Stimulated activated CD4-positive, alpha-beta T cell treated with anti-CD3 and anti-CD28 coated beads, Interleukin-2, amount 100 ng/mL, for 4 hours (primary cell): ENCODE results near the gene PHETA1.
"Not testable (repeated sequence)": the region's sequence is repeated elsewhere in the genome, so short reads cannot be mapped to it uniquely, and the experiment has no call there.

Source experiments
- DNase-seq: peaks from one replicate; pipeline ENCODE4 v3.0.0-alpha.2; 2020; ENCODE audit warnings: low read depth

Gene PHETA1

DNA sequence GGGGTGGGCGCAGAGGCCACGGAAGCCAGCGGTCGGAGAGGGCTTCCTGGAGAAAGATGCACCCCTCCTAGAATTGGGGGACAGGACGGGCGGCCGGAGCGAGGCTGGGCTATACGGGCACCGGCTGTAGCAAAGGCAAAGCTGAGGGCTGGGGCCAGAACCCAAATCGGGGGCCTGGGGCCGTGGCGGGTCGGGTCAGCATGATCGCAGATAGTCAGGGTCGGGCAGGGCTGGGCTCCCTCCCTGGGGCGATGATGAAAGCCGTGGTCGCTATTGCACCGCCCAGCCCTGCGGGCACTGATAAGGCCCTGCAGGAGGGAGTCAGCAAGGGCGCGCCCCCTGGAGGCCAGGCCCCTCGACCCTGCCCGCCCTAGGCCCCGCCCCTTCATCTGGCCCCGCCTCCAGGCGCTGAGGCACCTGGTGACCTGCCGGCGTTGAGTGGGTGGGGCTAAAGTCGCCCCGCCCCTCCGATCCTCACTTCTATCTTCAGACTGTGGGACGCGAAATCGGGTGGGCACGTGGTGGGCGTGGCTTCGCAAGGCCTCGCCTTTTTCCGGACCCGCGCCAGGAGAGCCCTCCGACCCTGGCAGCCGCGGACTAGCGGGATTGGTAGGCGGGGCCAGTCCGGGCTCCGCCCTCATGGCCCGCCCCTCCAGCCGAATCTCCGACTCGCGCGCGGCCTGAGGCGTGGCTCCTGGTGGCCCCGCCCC lies 36.4 kb upstream of the PHETA1 start:
- peak; percentile 99 for DNase-seq

- DNase-seq = peak; percentile 90
Observed at GRCh38 chr12:111404362-111405148, 35.7 kb upstream of the PHETA1 start.

- not testable (repeated sequence) for DNase-seq
Observed at GRCh38 chr12:111402490-111402824, 33.6 kb upstream of the PHETA1 start.

GRCh38 chr12:111401167-111401605 lies 32.3 kb upstream of the PHETA1 start:
- no peak for DNase-seq

DNA sequence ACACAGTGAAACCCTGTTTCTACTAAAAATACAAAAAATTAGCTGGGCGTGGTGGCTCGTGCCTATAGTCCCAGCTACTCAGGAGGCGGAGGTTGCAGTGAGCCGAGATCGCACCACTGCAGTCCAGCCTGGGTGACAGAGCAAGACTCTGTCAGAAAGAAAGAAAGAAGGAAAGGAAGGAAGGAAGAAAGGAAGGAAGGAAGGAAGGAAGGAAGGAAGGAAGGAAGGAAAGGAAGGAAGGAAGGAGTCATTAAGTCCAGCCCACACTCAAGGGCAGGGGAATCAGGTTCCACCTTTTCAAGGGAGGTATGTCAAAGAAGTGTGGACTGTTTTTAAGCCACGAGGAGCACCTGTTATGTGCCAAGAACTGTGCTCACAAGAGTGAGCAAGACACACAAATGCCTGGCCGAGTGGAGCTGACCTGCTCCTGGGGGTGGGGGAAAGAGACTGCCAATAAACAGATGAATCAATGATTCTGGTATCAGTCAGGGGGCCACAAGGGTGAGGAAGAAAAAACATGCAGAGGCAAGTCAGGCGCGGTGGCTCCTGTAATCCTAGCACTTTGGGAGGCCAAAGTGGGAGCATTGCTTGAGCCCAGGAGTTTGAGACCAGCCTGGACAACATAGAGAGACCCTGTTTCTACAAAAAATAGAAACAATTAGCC lies 31.0 kb upstream of the PHETA1 start:
- DNase-seq = not testable (repeated sequence)

DNA sequence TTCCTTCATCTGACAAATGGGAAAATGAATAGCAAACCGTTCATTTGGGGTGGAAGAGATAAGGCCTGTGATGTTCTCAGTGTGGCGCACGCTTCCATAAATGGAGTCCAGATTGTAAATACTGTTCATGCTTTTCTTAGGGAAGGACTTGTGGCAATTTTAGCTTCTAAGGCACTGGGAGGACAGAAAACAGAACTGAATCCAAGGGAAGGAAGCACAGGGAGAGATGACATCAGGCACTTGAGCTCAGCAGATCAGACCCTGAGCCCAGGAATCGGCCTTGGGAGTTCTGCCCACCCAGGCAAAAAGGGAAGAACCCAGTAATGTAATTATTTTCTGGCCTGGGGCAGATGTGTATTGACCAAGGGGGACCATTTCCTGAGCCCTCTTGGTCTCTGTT lies 29.6 kb upstream of the PHETA1 start:
- DNase-seq = no peak

DNA sequence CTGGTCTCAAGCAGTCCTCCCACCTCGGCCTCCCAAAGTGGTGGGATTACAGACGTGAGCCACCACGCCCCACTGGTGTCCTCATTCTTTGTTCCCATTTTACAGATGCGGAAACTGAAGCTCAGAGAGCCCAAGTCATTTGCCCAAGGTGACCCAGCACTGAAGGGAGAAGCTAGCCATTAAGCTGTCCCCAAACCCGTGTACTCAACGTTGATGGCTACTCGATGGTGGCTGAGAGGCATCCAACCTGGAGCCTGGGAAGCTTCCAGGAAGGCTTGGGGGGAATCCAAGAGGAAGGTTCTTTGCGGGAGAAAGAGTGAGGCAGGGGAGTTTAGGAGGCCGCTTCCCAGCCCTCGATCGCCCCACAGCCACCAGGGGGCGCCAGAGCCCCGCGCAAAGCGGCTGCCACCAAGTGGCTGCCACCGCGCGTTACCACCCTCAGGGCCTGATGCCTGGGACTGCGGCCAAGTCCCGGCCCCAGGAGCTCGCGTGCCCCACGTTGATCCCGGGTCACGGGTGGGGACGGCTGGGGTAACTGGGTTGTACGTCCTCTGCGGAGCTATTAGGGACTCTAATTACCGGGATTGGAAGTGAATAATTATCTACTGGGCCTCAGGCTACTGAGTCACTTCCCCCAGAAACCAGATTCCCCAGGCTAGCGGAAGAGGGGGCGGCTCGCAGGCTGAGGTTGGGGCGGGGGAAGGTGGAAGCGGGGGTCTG lies 28.0 kb upstream of the PHETA1 start:
- peak; percentile 76 for DNase-seq

DNA sequence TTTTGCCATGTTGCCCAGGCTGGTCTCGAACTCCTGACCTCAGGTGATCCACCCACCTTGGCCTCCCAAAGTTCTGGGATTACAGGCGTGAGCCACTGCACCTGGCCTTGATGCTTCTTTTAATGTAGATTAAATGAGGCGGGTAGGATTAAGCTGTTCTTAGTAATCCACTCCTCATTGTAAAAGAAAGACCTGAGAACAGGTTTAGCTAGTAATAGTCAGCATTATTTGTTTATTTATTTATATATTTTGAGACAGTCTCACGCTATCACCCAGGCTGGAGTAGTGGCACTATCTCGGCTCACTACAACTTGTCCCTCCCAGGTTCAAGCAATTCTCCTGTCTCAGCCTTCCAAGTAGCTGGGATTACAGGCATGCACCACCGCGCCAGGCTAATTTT lies 27.4 kb upstream of the PHETA1 start:
- not testable (repeated sequence) for DNase-seq

DNA sequence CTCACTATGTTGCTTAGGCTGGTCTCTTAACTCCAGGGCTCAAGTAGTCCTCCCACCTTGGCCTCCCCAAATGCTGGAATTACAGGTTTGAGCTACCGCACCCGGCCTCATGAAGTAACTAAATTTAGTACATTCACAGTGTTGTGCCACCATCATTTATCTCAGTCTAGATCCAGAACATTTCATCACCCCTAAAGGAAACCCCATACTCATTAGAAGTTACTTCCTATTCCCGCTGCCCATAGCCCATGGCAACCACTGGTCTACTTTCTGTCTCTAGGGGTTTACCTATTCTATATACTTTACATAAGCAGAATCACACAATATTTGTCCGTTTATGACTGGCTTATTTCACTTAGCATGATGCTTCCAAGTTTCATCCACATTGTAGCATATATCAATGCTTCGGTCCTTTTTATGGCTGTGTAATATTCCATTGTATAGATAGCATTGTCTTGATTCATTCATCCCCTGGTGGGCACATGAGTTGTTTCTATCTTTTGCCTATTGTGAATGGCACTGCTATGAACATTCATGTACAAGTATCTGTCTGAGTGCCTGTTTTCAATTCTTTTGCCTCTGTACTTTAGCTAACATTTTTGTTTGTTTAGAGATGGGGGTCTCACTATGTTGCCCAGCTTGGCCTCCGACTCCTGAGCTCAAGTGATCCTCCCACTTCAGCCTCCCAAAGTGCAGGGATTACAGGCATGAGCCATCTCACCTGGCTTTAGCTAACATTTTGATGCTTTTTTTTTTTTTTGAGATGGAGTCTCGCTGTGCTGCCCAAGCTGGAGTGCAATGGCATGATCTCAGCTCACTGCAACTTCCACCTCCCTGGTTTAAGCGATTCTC lies 26.7 kb upstream of the PHETA1 start:
- no peak for DNase-seq

DNA sequence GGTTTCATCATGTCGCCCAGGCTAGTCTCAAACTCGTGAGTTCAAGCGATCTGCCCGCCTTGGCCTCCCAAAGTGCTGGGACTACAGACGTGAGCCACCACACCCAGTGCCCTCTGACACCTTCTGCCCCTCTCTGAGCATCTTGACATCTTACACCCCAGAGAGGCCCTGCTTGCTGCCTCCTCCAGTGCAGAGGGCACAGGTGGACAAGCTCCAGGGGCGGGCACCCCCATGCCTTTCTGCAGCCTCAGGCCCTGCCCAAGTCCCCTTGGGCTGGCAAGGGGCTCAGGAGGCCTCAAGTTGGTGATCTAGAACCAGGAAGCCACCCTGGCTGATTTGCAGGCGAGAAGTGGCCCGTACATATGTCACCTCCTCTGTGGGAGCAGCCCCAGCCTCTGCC lies 25.6 kb upstream of the PHETA1 start:
- no peak for DNase-seq

- DNase-seq = no peak
Observed at GRCh38 chr12:111393700-111394300, 24.9 kb upstream of the PHETA1 start.

DNA sequence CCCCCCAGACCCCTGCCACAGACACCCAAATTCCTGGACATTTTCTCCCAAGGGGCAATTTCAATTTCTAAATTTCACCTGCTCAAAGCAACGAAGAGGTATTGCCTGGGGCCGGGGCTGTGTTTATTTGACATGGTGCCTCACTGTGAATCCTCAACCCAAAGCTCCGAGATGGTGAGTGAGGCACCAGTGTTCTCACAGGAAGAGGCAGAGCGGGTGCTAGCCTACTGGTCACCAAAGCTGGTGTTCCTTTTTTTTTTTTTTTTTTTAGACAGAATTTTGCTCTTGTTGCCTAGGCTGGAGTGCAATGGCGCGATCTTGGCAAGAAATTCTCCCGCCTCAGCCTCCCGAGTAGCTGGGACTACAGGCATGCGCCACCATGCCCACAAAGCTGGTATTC lies 22.0 kb upstream of the PHETA1 start:
- DNase-seq = no peak

GRCh38 chr12:111389635-111390034 lies 20.7 kb upstream of the PHETA1 start:
- no peak for DNase-seq

DNA sequence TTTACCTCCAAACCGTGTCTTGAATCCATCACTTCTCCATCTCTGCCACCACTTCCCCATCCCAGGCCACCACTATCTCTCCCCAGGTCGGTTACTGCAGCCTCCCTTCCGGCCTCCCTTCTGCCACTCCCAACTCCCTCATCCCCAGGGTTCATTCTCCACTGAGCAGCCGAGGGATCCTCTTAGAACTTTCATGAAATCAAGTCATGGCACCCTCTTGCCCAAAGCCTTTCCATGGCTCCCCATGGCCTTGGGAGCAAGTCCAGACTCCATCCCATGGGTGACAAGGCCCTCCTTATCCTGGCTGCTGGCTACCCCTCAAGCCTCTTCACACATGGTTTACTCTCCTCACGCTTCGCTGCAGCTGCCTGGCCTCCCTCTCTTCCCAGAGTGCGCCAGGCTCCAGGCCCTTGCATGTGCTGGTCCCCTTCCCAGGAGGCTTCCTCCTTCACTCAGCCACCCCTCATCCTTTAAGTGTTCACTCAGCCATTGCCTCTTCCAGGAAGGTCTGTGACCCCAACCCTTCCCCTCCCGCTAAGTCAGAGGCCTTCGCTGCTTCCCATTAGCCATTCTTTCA lies 18.9 kb upstream of the PHETA1 start:
- no peak for DNase-seq

DNA sequence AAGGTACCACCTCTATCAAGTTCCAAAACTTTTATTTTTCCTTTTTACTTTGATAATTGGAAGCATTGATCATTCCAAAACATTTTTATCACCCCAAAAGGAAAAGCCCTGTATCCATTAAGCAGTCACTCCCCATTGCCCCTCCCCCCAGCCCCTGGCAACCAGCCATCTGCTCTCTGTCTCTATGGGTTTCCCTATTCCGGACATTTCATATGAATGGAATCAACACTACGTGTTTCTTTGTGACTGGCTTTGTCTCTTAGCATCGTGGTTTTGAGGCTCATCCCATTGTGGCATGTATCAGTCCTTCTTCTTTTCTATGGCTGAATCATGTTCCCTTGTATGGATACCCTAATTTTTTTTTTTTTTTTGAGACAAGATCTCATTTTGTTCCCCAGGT lies 18.0 kb upstream of the PHETA1 start:
- DNase-seq = no peak

DNA sequence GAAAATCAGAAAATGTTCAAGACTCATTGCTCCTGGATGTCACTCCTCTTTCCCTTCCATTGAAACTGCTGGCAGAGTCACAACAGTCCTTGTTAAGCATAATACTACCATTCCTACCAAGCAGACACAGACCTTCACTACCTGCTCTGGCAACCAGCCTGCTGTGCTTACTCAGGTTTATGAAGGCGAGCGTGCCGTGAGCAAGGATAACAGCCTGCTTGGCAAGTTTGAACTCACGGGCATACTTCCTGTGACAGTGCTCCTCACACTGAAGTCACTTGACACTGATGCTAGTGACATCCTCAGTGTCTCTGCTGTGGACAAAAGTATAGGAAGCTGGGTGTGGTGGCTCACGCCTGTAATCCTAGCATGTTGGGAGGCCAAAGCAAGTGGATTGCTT lies 15.7 kb upstream of the PHETA1 start:
- DNase-seq = no peak

DNA sequence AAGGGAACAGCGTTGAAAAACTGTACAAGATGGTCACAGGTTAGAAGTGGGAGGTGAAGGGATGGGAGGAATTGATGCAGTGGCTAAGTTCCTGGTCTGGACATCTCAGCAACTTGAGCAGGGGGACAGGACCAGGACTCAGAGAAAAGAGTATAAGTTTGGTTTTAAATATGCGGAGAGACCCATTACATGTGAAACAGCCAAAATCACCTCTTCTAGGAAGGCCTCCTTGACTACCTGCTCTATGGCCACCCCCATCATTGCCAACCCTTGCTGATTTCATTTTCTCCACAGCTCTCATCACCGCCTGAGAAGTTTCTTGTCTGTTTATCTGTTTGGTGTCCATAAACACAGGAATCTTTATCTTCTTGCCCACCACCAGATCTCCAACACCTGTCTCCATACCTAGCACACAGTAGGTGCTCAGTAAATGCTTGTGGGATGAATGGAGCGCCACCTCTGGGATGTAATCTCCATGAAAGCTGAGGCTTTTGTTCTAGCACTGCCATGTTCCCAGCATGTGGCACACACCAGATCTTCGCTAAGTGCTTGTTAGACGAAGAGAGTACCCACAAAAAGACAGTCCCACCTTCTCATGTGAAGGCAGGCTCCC lies 11.2 kb upstream of the PHETA1 start:
- no peak for DNase-seq

- no peak for DNase-seq
Observed at GRCh38 chr12:111377440-111377839, 8.5 kb upstream of the PHETA1 start.

DNA sequence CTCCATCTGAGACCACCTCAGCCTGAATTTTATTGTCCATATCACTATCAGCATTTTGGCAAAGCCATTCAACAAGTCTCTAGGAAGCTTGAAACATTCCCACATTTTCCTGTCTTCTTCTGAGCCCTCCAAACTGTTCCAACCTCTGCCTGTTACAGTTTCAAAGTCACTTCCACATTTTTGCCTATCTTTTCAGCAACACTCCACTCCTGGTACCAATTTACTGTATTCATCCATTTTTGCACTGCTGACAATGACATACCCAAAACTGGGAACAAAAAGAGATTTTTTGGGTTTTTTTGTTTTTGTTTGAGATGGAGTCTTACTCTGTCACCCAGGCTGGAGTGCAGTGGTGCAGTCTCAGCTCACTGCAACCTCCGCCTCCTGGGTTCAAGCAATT lies 4.3 kb upstream of the PHETA1 start:
- DNase-seq = not testable (repeated sequence)

DNA sequence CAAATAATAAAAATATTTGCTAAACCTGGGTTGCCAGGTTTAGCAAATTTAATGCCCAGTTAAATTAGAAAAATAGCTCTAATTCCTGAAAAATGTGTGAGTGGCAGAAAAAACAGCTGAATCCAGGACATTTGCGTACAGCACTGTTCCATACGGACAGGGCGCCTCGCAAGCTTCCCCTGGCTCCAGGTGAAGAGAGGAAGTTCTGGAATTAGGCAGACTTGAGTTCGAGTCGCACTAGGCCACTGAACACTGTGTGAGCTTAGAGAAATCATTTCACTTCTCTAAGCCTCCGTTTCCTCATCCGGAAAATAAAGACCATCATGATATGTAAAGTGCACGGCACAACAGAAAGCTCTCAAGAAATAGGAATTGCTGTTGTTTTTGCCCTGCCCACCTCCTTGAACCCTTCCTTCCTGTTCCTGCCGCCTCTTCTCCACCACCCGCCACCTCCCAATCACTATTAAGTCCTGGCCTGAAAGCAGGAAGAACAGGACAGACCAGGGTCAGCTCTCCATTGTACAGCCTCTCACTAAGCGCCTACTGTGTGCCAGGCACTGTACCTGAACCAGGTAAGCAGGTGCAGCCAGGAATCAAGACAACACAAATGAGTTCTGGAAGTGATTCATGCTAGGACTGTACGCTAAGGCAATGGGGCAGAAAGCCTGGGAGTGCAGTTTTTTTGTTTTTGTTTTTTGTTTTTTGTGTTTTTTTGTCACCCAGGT lies 763 bp upstream of the PHETA1 start:
- no peak for DNase-seq
